CD4-positive, alpha-beta T cell (primary cell): ENCODE measurements around the gene SAG. TPM values are rescaled to one million over a fixed set of nuclear protein-coding genes. Genes with fewer than 3 reads are reported as not detected.

Experiments
- ATAC-seq: fragments of 200-7000 bp; cut with Tn5 transposase; one replicate; pipeline ENCODE4 v1.10.0; 2022; ENCODE audit warnings: mild to moderate bottlenecking; ENCODE audit not compliant: poor library complexity
- CTCF ChIA-PET: fragments of 350-600 bp; sonication (Branson Sonifier 250); formaldehyde crosslinking; loops from one replicate; lab custom pipeline; 2021; ENCODE audit warnings: antibody characterized with exemption, inconsistent platforms; lab: Charles Lee
- POLR2A ChIA-PET: fragments of 350-600 bp; sonication (Branson Sonifier 250); formaldehyde crosslinking; loops from one replicate; lab custom pipeline; 2021; ENCODE audit warnings: antibody characterized with exemption, inconsistent platforms; lab: Charles Lee
- DNase-seq, 14 experiments: peaks; one replicate each; pipeline ENCODE4 v3.0.0-alpha.2; 2013 to 2020; ENCODE audit warnings: mixed read lengths in 2 of 14
- H3K27ac ChIP-seq, 2 donors: one replicate each; pipeline versions ENCODE4 v1.5.1 to v1.7.0; 2013; ENCODE audit warnings: low read length in 2 of 2, low read depth in 1 of 2, mild to moderate bottlenecking in 1 of 2
- H3K27me3 ChIP-seq, 2 experiments: 1 replicate in 1 of 2; 2 replicates in 1 of 2; pipeline versions ENCODE4 v1.6.1 to v1.7.0; 2013; ENCODE audit warnings: low read length in 2 of 2, control low read depth in 1 of 2, mild to moderate bottlenecking in 1 of 2, moderate library complexity in 1 of 2; ENCODE audit not compliant: insufficient read depth in 2 of 2, control insufficient read depth in 1 of 2
- H3K36me3 ChIP-seq: one replicate; pipeline ENCODE4 v1.6.1; 2013; ENCODE audit warnings: low read length, control low read depth; ENCODE audit not compliant: insufficient read depth
- H3K4me1 ChIP-seq: one replicate; pipeline ENCODE4 v1.6.1; 2013; ENCODE audit warnings: low read length, control low read depth; ENCODE audit not compliant: insufficient read depth
- H3K4me3 ChIP-seq: one replicate; pipeline ENCODE4 v1.5.1; 2013; ENCODE audit warnings: mild to moderate bottlenecking, low read length, moderate library complexity
- H3K9me3 ChIP-seq, 2 experiments: 1 replicate in 1 of 2; 2 replicates in 1 of 2; pipeline versions ENCODE4 v1.6.1 to v1.7.0; 2013; ENCODE audit warnings: low read length in 2 of 2, mild to moderate bottlenecking in 2 of 2, control low read depth in 1 of 2, moderate library complexity in 1 of 2; ENCODE audit not compliant: control insufficient read depth in 1 of 2, insufficient read depth in 1 of 2
- H3K27ac Mint-ChIP-seq: one replicate; pipeline ENCODE4 v1.8.0; 2020; ENCODE audit warnings: mixed read lengths
- H3K27me3 Mint-ChIP-seq: one replicate; pipeline ENCODE4 v1.8.0; 2021; ENCODE audit warnings: mixed read lengths
- H3K36me3 Mint-ChIP-seq: one replicate; pipeline ENCODE4 v1.8.0; 2021; ENCODE audit warnings: low read depth, mixed read lengths
- H3K4me1 Mint-ChIP-seq: one replicate; pipeline ENCODE4 v1.8.0; 2021; ENCODE audit warnings: low read depth, mixed read lengths
- H3K4me3 Mint-ChIP-seq: one replicate; pipeline ENCODE4 v1.8.0; 2020; ENCODE audit warnings: mild to moderate bottlenecking, mixed read lengths
- H3K9me3 Mint-ChIP-seq: one replicate; pipeline ENCODE4 v1.8.0; 2020; ENCODE audit warnings: mixed read lengths
- CTCF ChIP-seq: fragments of 200-600 bp; IDR thresholded peaks from one replicate; pipeline ENCODE4 v1.8.0; 2022; ENCODE audit warnings: antibody characterized with exemption, mild to moderate bottlenecking
- intact Hi-C, 2 experiments: fragments of 100-400 bp; cut with DNase I in 1 of 2; cut with micrococcal nuclease in 1 of 2; formaldehyde crosslinking; loops; one replicate each; pipeline versions ENCODE4 v1.15.1 to v1.9.0; 2023 to 2025; cut with DNase I, micrococcal nuclease
- total RNA-seq, 174 experiments: library from RNA in 2 of 174; stranded (reverse) in 2 of 174; gene quantifications; one replicate each; pipeline ENCODE4 v1.2.3 and lab custom pipeline; 2021 to 2026

Gene SAG
- total RNA-seq, 2 experiments from 2014 or later, result 0.03 to 0.22 TPM

- no peak for ATAC-seq
- Mint-ChIP-seq H3K36me3 (no peaks in the 10 kb centered on the region), H3K4me3 (no peak overlapping the region), H3K27ac (no peak overlapping the region), H3K4me1 (peaks cover 29% of the 10 kb centered on the region), H3K9me3 (no peaks in the 10 kb centered on the region), H3K27me3 (no peaks in the 10 kb centered on the region)
- ChIA-PET POLR2A (interaction anchor here (0.7 kb wide), 1 partner anchor 97 kb away, joined by 3 read pairs; no protein-coding TSS in a partner anchor), CTCF (no interaction called here)
- no peak overlapping the region for H3K4me3 ChIP-seq
- H3K4me1 ChIP-seq, result peaks cover 17% of the 10 kb centered on the region
- H3K27ac ChIP-seq, result no peak overlapping the region
- H3K27me3 ChIP-seq, result no peaks in the 10 kb centered on the region
- no peak for DNase-seq
- intact Hi-C loops, result no loop called here
- H3K36me3 ChIP-seq, result no peaks in the 10 kb centered on the region
- TF ChIP-seq CTCF, result no peak
- H3K9me3 ChIP-seq, result peaks cover 0 to 5% of the 10 kb centered on the region in 2 experiments
These were observed 17.6 kb downstream of the SAG start for GRCh38 chr2:233325256-233325655.

- no peaks in the 10 kb centered on the region for H3K36me3 Mint-ChIP-seq
- no peak for DNase-seq
- H3K27ac Mint-ChIP-seq, result no peak overlapping the region
- Histone ChIP-seq H3K4me3 (no peak overlapping the region), H3K9me3 (peaks cover 0 to 5% of the 10 kb centered on the region in 2 experiments), H3K27ac (no peak overlapping the region), H3K4me1 (peaks cover 23% of the 10 kb centered on the region), H3K27me3 (no peaks in the 10 kb centered on the region), H3K36me3 (no peaks in the 10 kb centered on the region)
- no peak for ATAC-seq
- no peaks in the 10 kb centered on the region for H3K27me3 Mint-ChIP-seq
- no peak overlapping the region for H3K4me3 Mint-ChIP-seq
- POLR2A ChIA-PET, result interaction anchor here (0.7 kb wide), 1 partner anchor 96 kb away, joined by 3 read pairs; no protein-coding TSS in a partner anchor
- CTCF ChIA-PET, result no interaction called here
- intact Hi-C loops, result no loop called here
- no peaks in the 10 kb centered on the region for H3K9me3 Mint-ChIP-seq
- no peak for TF ChIP-seq CTCF
- H3K4me1 Mint-ChIP-seq, result peaks cover 29% of the 10 kb centered on the region
These were observed 18.2 kb downstream of the SAG start for GRCh38 chr2:233325814-233326213.

- no peak overlapping the region for H3K27ac Mint-ChIP-seq
- H3K4me3 Mint-ChIP-seq, result no peak overlapping the region
- H3K4me1 Mint-ChIP-seq, result peaks cover 31% of the 10 kb centered on the region
- TF ChIP-seq CTCF, result no peak
- Histone ChIP-seq H3K27me3 (no peaks in the 10 kb centered on the region), H3K36me3 (no peaks in the 10 kb centered on the region), H3K4me3 (no peak overlapping the region), H3K4me1 (peaks cover 30% of the 10 kb centered on the region), H3K27ac (no peak overlapping the region), H3K9me3 (peaks cover 0 to 5% of the 10 kb centered on the region in 2 experiments)
- H3K36me3 Mint-ChIP-seq, result no peaks in the 10 kb centered on the region
- ChIA-PET POLR2A (no interaction called here), CTCF (no interaction called here)
- DNase-seq (no peak), ATAC-seq (no peak)
- no peaks in the 10 kb centered on the region for H3K27me3 Mint-ChIP-seq
- peaks cover under 1% of the 10 kb centered on the region for H3K9me3 Mint-ChIP-seq
- intact Hi-C loops, result no loop called here
These were observed 18.9 kb downstream of the SAG start for GRCh38 chr2:233326500-233326899.
